Activated gamma-delta T cell treated with anti-CD3 and anti-CD28 coated beads, Interleukin-2, amount 50 U/mL, for 16 hours (primary cell): Measurements from ENCODE around the gene C6orf62.
"Not testable (repeated sequence)": the region's sequence is repeated elsewhere in the genome, so short reads cannot be mapped to it uniquely, and the experiment has no call there.

Source experiments
- DNase-seq: peaks from one replicate; pipeline ENCODE4 v3.0.0-alpha.2; 2020; ENCODE audit warnings: low read depth

Gene C6orf62

GRCh38 chr6:24743265-24743943 is 24.4 kb upstream of the C6orf62 start:
- DNase-seq, result no peak

DNA sequence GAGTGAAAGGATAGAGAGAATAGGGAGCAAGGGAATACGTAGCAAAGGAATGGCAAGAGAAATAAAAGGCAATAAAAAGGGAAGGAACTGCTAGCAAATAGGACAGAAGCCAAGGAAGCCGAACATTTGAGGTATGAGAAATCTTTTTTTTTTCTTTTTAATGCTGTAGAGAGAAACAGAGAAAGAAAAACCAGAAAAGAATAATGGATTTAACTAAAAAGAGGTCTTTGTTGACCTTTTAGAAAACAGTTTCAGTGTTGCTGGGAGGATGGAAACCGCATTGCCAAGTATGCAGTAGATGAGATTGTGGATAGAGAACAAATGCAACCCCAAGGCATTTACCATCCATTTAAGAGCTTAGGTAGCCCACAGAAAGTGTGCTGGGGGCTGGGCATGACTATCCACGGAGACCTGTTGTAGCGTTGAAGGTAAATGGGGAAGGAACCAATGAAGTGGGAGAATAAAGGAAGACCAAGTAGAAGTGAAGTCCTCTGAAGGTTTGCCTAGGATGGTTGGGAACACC is 23.3 kb upstream of the C6orf62 start:
- no peak for DNase-seq

DNA sequence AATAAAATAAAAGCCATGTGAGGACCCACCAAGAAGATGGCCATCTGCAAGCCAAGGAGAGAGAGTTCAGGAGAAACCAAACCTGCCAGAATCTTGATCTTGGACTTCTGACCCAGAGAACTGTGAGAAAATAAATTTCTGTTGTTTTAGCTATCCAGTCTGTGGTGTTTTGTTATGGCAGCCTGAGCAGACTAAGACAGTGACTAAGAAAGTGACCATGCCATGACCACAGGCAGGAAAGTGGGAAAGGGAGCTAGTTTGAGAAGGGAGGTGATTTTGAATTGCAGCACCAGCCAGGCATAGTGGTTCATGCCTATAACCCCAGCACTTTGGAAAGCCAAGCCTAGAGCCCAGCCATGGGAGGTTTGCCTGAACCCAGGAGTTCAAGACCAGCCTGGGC is 21.9 kb upstream of the C6orf62 start:
- no peak for DNase-seq

DNA sequence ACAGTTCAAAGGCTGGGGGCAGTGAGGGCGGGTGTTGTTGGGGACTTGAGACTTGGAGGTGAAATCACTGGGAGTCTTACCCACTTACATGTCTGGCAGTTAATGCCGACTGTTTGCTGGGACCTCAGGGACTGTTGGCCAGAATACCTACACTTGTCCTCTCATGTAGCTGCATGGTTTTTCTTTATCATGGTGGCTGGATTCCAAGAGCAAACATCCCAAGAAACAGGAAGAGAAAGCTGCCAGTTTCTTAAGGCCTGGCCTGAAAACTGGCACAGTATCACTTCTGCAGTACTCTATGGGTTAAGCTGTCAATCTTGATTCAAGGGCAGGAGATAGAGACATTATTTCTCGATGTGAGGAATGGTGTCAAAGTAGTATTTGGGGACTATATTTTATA is 19.8 kb upstream of the C6orf62 start:
- DNase-seq, result no peak

- not testable (repeated sequence) for DNase-seq
These were observed 15.8 kb upstream of the C6orf62 start for GRCh38 chr6:24734710-24735109.

DNA sequence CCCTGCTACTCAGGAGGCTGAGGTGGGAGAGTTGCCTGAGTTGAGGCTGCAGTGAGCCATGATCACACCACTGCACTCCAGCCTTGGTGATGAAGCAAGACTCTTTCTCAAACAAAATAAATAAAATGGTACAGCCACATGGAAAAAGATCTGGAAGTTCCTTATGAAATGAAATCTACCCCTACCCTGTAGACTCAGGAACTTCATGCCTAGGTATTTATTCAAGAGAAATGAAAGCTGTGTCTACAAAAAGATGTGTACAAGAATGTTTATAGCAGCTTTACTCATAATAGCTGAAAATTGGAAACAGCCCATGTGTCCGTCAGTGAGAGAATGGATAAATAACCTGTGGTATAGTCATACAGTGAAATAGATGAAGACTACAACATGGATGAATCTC is 15.2 kb upstream of the C6orf62 start:
- DNase-seq, result no peak

- not testable (repeated sequence) for DNase-seq
These were observed 12.6 kb upstream of the C6orf62 start for GRCh38 chr6:24731456-24732134.

GRCh38 chr6:24730653-24731052 is 11.7 kb upstream of the C6orf62 start:
- DNase-seq, result not testable (repeated sequence)

GRCh38 chr6:24723270-24723669 is 4.3 kb upstream of the C6orf62 start:
- DNase-seq, result no peak

- peak; percentile 78 for DNase-seq
These were observed 2.7 kb upstream of the C6orf62 start for GRCh38 chr6:24721461-24722215.

DNA sequence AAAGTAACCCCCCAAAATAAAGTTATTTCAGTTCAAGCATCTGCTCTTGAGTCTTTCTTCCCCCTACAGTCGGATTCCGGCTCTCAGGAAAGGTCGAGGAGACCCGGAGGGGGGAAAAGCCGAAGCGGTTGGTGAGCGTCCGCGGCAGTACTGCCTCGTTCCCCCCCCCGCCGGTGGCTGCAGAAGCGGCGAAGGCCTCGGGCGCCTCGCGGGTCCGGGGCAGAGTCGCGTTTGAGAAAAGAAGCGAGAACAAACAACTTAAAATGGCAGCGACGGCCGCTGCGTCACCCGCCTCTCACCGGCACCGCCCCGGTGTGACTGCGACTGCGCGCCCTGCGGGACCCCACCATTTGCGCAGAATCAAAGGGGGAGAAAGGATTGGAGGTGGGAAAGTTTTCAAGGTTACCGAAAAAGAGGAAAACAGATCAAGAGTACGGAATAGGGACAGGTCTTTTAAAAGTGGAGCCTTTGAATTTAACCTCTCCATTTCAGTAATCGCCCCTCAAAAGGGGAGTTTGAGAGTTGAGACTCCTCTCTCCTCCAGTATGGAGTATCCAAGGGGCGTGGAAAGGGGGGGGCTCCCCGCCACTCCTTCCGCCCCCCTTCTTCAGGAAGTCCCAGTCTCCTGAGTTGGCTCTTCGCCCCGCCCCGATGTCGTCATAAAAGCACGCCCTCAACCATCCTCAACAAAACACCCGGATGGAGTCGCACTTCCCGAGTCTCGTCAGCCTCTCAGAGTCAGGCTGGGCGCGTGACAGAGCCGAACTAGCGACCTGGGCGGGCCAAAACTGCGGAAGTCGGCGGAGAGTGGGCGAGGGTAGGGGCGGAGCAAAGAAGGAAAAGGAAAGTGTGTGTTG is 1.9 kb upstream of the C6orf62 start:
- DNase-seq, result peak; percentile 99

DNA sequence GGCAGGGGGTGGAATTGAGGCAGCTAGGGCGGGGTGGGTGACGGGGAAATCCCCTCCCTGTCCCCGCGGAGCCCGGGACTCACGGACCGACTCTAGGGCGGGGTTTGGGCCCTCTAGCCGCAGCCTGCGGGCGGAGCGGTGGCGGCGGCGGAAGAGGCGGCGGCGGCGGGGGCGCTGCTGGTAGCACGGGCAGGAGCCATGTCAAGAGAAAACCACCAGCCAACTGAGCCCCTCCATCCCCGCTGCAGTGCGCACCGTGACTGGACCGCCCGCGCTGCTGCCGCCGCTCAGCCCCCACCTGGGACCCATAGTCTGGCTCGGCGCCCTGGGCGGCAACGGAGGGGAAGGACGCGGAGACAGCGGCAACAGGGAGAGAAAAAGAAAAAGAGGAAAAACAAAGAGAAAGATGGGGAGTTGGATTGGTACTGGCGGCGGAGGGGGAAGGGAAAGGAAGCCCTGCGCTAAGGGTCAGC is 1.2 kb upstream of the C6orf62 start:
- DNase-seq, result peak; percentile 71

GRCh38 chr6:24718449-24719124 is 367 bp downstream of the C6orf62 start:
- no peak for DNase-seq

DNA sequence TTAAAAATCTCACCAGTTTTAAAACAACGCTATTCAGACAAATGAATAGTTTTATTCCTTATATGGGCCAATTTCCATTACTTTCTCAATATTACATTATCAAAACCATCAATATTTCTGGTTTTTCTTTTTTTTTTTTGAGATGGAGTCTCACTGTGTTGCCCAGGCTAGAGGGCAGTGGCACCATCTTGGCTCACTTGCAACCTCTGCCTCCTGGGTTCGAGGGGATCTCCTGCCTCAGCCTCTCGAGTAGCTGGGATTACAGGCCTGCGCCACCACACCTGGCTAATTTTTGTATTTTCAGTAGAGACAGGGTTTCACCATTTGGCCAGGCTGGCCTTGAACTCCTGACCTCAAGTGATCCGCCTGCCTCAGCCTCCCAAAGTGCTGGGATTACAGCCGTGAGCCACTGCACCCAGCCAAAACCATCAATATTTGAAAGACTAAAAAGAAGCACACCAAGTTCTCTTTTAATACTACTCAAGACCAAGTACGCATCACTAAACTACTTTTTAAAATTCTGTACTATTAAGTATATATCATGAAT is 2.3 kb downstream of the C6orf62 start:
- DNase-seq, result not testable (repeated sequence)

DNA sequence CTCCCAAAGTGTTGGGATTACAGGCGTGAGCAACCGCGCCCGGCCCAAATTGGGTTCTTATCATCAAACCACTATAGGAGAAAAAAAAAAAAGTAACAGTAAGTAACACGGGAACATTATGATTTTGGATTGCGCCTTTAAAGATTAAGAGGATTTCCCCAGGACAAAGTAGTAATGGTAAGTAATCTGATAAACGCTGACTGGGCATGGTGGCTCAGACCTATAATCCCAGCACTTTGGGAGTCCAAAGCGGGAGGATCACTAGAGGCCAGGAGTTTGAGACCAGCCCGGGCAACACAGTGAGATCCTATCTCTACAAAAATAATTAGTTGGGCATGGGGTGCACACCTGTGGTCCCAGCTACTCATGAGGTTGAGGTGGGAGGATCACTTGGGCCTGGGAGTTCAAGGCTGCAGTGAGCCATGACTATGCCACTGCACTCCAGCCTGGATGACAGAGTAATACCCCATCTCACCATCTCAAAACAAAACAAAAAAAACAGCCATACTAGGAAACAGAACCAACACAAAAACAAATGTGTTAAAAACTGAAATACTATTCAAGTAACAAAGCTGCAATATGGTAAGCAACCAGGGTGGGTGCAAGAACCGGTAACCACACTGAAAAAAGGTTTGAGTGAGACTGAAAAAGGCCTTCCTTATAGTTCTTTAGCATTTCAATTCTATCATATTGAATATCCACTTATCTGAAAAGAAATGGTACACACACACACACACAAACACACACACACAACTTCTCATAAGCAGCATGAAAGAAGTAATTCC is 8.2 kb downstream of the C6orf62 start:
- no peak for DNase-seq

DNA sequence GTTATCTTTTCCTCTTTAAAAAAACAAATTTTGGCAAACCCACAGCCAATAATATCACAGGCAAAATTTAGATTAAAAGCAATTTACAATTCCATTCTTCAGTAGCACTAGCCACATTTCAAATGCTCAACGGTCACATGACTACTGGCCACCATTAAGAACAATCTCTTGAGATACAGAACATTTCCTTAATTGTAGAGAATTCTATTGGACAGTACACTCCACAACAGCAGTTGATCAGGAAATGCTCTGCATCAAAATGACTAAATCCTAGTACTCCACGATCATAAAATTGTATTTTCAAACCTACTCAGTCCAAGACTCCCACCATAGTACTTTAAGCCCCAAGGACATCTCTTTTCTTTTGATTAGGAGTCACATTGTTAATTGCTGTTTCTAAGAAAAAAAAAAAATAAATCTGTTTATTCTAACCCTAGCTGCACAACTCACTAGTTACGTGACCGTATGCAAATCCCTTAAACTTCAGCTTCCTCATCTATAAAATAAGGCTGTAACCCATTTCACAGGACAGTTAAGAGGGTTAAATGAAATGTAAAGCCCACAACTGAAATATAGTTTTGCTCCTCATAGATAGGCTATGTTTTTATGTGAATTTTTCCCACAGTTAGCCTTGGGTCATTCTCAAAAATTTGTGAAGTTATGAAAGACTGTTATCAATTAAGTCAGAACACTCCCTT is 9.8 kb downstream of the C6orf62 start:
- DNase-seq, result no peak

DNA sequence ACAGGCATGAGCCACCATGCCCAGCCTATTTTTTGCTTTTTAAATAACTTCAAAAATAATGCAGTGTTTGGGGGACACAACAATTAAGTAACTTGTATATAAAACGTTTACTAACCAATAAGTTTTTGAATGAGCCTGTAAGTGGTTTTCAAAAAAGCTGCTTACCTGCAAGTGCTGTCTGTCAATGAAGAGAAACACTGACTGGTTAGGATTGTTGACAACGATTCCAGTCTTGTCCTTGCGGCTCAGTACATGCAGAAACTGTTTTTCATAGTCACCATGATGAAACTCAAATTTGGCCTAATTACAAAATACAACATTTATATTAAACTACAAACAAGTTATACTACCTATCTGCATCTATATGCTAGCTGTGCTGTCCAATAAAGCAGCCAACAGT is 10.3 kb downstream of the C6orf62 start:
- DNase-seq, result no peak

- DNase-seq, result no peak
These were observed 14.5 kb downstream of the C6orf62 start for GRCh38 chr6:24704468-24704867.

- no peak for DNase-seq
These were observed 16.2 kb downstream of the C6orf62 start for GRCh38 chr6:24702720-24703282.
